ENCODE measurements around the gene BRMS1.

DNA sequence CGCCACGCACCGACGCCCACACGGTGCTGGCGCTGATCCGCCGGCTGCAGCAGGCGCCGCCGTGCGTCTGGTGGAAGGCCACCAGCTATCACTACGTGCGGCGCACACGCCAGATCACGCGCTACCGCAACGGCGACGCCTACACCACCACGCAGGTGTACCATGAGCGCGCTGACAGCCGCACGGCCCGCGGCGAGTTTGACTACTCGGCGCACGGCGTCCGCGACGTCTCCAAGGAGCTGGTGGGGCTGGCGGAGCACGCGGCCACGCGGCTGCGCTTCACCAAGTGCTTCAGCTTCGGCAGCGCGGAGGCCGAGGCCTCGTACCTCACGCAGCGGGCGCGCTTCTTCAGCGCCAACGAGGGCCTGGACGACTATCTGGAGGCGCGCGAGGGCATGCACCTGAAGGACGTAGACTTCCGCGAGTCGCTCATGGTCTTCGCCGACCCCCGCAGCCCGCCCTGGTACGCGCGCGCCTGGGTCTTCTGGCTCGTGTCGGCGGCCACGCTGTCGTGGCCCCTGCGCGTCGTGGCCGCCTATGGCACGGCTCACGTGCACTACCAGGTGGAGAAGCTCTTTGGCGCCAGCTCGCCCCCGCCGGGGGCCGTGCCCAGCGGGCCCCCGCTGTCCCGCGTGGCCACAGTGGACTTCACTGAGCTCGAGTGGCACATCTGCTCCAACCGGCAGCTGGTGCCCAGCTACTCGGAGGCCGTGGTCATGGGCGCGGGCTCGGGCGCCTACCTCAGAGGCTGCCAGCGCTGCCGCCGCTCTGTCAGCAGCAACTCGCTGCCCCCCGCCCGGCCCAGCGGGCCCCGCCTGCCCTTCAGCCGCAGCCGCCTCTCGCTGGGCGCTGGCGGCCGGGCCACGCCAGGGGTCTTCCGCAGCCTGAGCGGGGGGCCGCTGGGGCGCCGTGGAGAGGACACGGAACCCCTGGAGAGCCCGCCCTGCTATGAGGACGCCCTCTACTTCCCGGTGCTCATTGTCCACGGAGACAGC is 50.0 kb downstream of the BRMS1 start:
- TF ChIP-seq EP300 (IDR thresholded peaks at IDR 0.05) = no peak
- TF ChIP-seq, protein P1, sequence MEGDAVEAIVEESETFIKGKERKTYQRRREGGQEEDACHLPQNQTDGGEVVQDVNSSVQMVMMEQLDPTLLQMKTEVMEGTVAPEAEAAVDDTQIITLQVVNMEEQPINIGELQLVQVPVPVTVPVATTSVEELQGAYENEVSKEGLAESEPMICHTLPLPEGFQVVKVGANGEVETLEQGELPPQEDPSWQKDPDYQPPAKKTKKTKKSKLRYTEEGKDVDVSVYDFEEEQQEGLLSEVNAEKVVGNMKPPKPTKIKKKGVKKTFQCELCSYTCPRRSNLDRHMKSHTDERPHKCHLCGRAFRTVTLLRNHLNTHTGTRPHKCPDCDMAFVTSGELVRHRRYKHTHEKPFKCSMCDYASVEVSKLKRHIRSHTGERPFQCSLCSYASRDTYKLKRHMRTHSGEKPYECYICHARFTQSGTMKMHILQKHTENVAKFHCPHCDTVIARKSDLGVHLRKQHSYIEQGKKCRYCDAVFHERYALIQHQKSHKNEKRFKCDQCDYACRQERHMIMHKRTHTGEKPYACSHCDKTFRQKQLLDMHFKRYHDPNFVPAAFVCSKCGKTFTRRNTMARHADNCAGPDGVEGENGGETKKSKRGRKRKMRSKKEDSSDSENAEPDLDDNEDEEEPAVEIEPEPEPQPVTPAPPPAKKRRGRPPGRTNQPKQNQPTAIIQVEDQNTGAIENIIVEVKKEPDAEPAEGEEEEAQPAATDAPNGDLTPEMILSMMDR (IDR thresholded peaks at IDR 0.05) = no peak
- TF ChIP-seq POLR2AphosphoS5 (IDR thresholded peaks at IDR 0.05) = no peak
- TF ChIP-seq POLR2A (IDR thresholded peaks at IDR 0.05) = no peak
